Effector memory CD4-positive, alpha-beta T cell (primary cell): ENCODE data around the gene EVI5L.
A peak's percentile ranks its signal among the peaks of the same experiment; 100 is the strongest.

Source experiments
- DNase-seq, 3 donors: peaks; one replicate each; pipeline ENCODE4 v3.0.0-alpha.2; 2020
- H3K27ac ChIP-seq: 2 replicates; pipeline ENCODE4 v1.7.0; 2013; ENCODE audit warnings: mild to moderate bottlenecking, low read length, moderate library complexity; ENCODE audit not compliant: insufficient read depth, poor library complexity, severe bottlenecking
- H3K27me3 ChIP-seq: replicated peaks from 2 replicates; pipeline ENCODE4 v1.7.0; 2013; ENCODE audit warnings: mild to moderate bottlenecking, low read length; ENCODE audit not compliant: insufficient read depth, control insufficient read depth, poor library complexity, severe bottlenecking
- H3K36me3 ChIP-seq: 2 replicates; pipeline ENCODE4 v1.7.0; 2013; ENCODE audit warnings: mild to moderate bottlenecking, low read length, moderate library complexity; ENCODE audit not compliant: control insufficient read depth, insufficient read depth
- H3K4me1 ChIP-seq: 2 replicates; pipeline ENCODE4 v1.7.0; 2013; ENCODE audit warnings: low read length, mild to moderate bottlenecking; ENCODE audit not compliant: control insufficient read depth, insufficient read depth, poor library complexity, severe bottlenecking
- H3K4me3 ChIP-seq: 2 replicates; pipeline ENCODE4 v1.7.0; 2013; ENCODE audit warnings: low read length, low read depth, mild to moderate bottlenecking; ENCODE audit not compliant: insufficient read depth, poor library complexity, severe bottlenecking
- H3K9me3 ChIP-seq: 2 replicates; pipeline ENCODE4 v1.7.0; 2013; ENCODE audit warnings: mild to moderate bottlenecking, low read length, moderate library complexity; ENCODE audit not compliant: control insufficient read depth

The EVI5L gene

GRCh38 chr19:7830823-7831222 is 805 bp downstream of the EVI5L start:
- no peak overlapping the region for H3K27ac ChIP-seq
- H3K4me3 ChIP-seq: peak overlapping the region; percentile 58
- no peaks in the 10 kb centered on the region for H3K9me3 ChIP-seq
- H3K36me3 ChIP-seq: no peaks in the 10 kb centered on the region
- peaks cover 16% of the 10 kb centered on the region for H3K4me1 ChIP-seq
- no peaks in the 10 kb centered on the region for H3K27me3 ChIP-seq
- DNase-seq: no peak

- H3K4me1 ChIP-seq: peaks cover 16% of the 10 kb centered on the region
- no peaks in the 10 kb centered on the region for H3K9me3 ChIP-seq
- H3K36me3 ChIP-seq: no peaks in the 10 kb centered on the region
- no peak overlapping the region for H3K27ac ChIP-seq
- H3K27me3 ChIP-seq: no peaks in the 10 kb centered on the region
- no peak for DNase-seq
- H3K4me3 ChIP-seq: no peak overlapping the region
These were observed 1.4 kb downstream of the EVI5L start for GRCh38 chr19:7831452-7831851.

GRCh38 chr19:7832009-7832408 is 2.0 kb downstream of the EVI5L start:
- Histone ChIP-seq H3K9me3 (no peaks in the 10 kb centered on the region), H3K27me3 (no peaks in the 10 kb centered on the region), H3K4me3 (no peak overlapping the region), H3K4me1 (peaks cover 16% of the 10 kb centered on the region), H3K27ac (no peak overlapping the region), H3K36me3 (no peaks in the 10 kb centered on the region)
- no peak for DNase-seq

- Histone ChIP-seq H3K27me3 (no peaks in the 10 kb centered on the region), H3K27ac (no peak overlapping the region), H3K4me1 (peaks cover 16% of the 10 kb centered on the region), H3K4me3 (no peak overlapping the region), H3K36me3 (no peaks in the 10 kb centered on the region), H3K9me3 (no peaks in the 10 kb centered on the region)
- DNase-seq: no peak
These were observed 2.8 kb downstream of the EVI5L start for GRCh38 chr19:7832781-7833180.

GRCh38 chr19:7833225-7834099 is 3.4 kb downstream of the EVI5L start:
- Histone ChIP-seq H3K9me3 (no peaks in the 10 kb centered on the region), H3K27ac (no peak overlapping the region), H3K4me1 (peaks cover 16% of the 10 kb centered on the region), H3K36me3 (no peaks in the 10 kb centered on the region), H3K27me3 (no peaks in the 10 kb centered on the region), H3K4me3 (no peak overlapping the region)
- DNase-seq: no peak

- Histone ChIP-seq H3K9me3 (no peaks in the 10 kb centered on the region), H3K4me1 (no peaks in the 10 kb centered on the region), H3K27ac (no peak overlapping the region), H3K27me3 (no peaks in the 10 kb centered on the region), H3K4me3 (no peak overlapping the region), H3K36me3 (no peaks in the 10 kb centered on the region)
- no peak for DNase-seq
These were observed 9.5 kb downstream of the EVI5L start for GRCh38 chr19:7839476-7839875.

GRCh38 chr19:7840629-7841028 is 10.6 kb downstream of the EVI5L start:
- Histone ChIP-seq H3K4me3 (no peak overlapping the region), H3K27ac (no peak overlapping the region), H3K27me3 (no peaks in the 10 kb centered on the region), H3K4me1 (no peaks in the 10 kb centered on the region), H3K9me3 (no peaks in the 10 kb centered on the region), H3K36me3 (no peaks in the 10 kb centered on the region)
- DNase-seq: no peak

- Histone ChIP-seq H3K4me1 (no peaks in the 10 kb centered on the region), H3K27me3 (no peaks in the 10 kb centered on the region), H3K4me3 (no peak overlapping the region), H3K27ac (no peak overlapping the region), H3K9me3 (no peaks in the 10 kb centered on the region), H3K36me3 (no peaks in the 10 kb centered on the region)
- DNase-seq: no peak
These were observed 12.0 kb downstream of the EVI5L start for GRCh38 chr19:7841751-7842660.

- Histone ChIP-seq H3K27me3 (no peaks in the 10 kb centered on the region), H3K9me3 (no peaks in the 10 kb centered on the region), H3K4me3 (no peak overlapping the region), H3K4me1 (no peaks in the 10 kb centered on the region), H3K36me3 (no peaks in the 10 kb centered on the region), H3K27ac (no peak overlapping the region)
- DNase-seq: no peak
These were observed 12.8 kb downstream of the EVI5L start for GRCh38 chr19:7842661-7843294.
